Fibroblast of pulmonary artery (primary cell): ENCODE measurements around the gene SERPINA10.
"Not testable (repeated sequence)": the region's sequence is repeated elsewhere in the genome, so short reads cannot be mapped to it uniquely, and the experiment has no call there.

Experiments
- DNase-seq: peaks from one replicate; pipeline ENCODE4 v3.0.0-alpha.2; 2010; ENCODE audit warnings: low read depth
- H3K4me3 ChIP-seq: replicated peaks from 2 replicates; pipeline ENCODE4 v1.5.1; 2011; ENCODE audit warnings: low read depth, mild to moderate bottlenecking, control low read depth, low read length, moderate library complexity
- CTCF ChIP-seq: IDR thresholded peaks from 2 replicates; pipeline ENCODE4 v1.5.1; 2011; ENCODE audit warnings: mild to moderate bottlenecking, control low read depth, low read length, inconsistent platforms; ENCODE audit errors: missing control alignments

Gene SERPINA10

GRCh38 chr14:94306047-94306978, 13.2 kb upstream of the SERPINA10 start:
- H3K4me3 ChIP-seq, result no peak overlapping the region
- TF ChIP-seq CTCF, result no peak
- DNase-seq, result no peak

- no peak for TF ChIP-seq CTCF
- DNase-seq, result no peak
- H3K4me3 ChIP-seq, result no peak overlapping the region
Measured at GRCh38 chr14:94305620-94306019, 12.6 kb upstream of the SERPINA10 start.

- DNase-seq, result no peak
- no peak for TF ChIP-seq CTCF
- no peak overlapping the region for H3K4me3 ChIP-seq
Measured at GRCh38 chr14:94304243-94304642, 11.2 kb upstream of the SERPINA10 start.

- no peak for DNase-seq
- no peak for TF ChIP-seq CTCF
- H3K4me3 ChIP-seq, result no peak overlapping the region
Measured at GRCh38 chr14:94303111-94303510, 10.0 kb upstream of the SERPINA10 start.

GRCh38 chr14:94298130-94298529, 5.1 kb upstream of the SERPINA10 start:
- DNase-seq, result no peak
- TF ChIP-seq CTCF, result no peak
- no peak overlapping the region for H3K4me3 ChIP-seq

GRCh38 chr14:94296181-94296545, 3.1 kb upstream of the SERPINA10 start:
- DNase-seq, H3K4me3 ChIP-seq: not testable (repeated sequence)

- H3K4me3 ChIP-seq, result no peak overlapping the region
- no peak for TF ChIP-seq CTCF
- DNase-seq, result no peak
Measured at GRCh38 chr14:94295360-94296180, 2.5 kb upstream of the SERPINA10 start.
